ENCODE measurements around the gene SF1.

- TF ChIP-seq POLR2A (IDR thresholded peaks at IDR 0.05) (no peak), CTCF (IDR thresholded peaks at IDR 0.05) (peak; percentile 49 to 79), POLR2AphosphoS5 (IDR thresholded peaks at IDR 0.05) (no peak), EP300 (IDR thresholded peaks at IDR 0.05) (no peak)
These were observed 10.7 kb downstream of the SF1 start for GRCh38 chr11:64767344-64768299.
